GM13977 (cell line): ENCODE measurements around the gene LIMK1.

Experiments
- DNase-seq: peaks from one replicate; pipeline ENCODE4 v3.0.0; 2012; ENCODE audit warnings: low spot score
- CTCF ChIP-seq: IDR thresholded peaks from 2 replicates; pipeline ENCODE4 v1.5.1; 2012; ENCODE audit warnings: mild to moderate bottlenecking, control low read depth; ENCODE audit not compliant: insufficient read depth; ENCODE audit errors: extremely low read depth, missing control alignments
- in situ Hi-C: fragments of 300-500 bp; cut with MboI; formaldehyde crosslinking; loops from one replicate; pipeline ENCODE4 v1.12.0; 2022; ENCODE audit warnings: low sequenced_read_pairs, low pct_unique_long_range_greater_than_20kb, mixed read lengths, inconsistent platforms; ENCODE audit not compliant: unreplicated experiment

The LIMK1 gene

GRCh38 chr7:74093671-74094223 lies 10.1 kb downstream of the LIMK1 start:
- no peak for TF ChIP-seq CTCF
- in situ Hi-C loops, result loop anchor here (25.0 kb wide), 1 partner anchor 94 kb away; no protein-coding TSS in a partner anchor
- no peak for DNase-seq

GRCh38 chr7:74094224-74095101 lies 10.9 kb downstream of the LIMK1 start:
- in situ Hi-C loops, result loop anchor here (25.0 kb wide), 1 partner anchor 93 kb away; no protein-coding TSS in a partner anchor
- TF ChIP-seq CTCF, result no peak
- DNase-seq, result peak; percentile 81

GRCh38 chr7:74095135-74095534 lies 11.5 kb downstream of the LIMK1 start:
- in situ Hi-C loops, result loop anchor here (25.0 kb wide), 1 partner anchor 92 kb away; no protein-coding TSS in a partner anchor
- DNase-seq, result no peak
- no peak for TF ChIP-seq CTCF

GRCh38 chr7:74097937-74098614 lies 14.5 kb downstream of the LIMK1 start:
- DNase-seq, result no peak
- in situ Hi-C loops, result loop anchor here (25.0 kb wide), 1 partner anchor 89 kb away; no protein-coding TSS in a partner anchor
- TF ChIP-seq CTCF, result no peak

GRCh38 chr7:74099031-74099430 lies 15.4 kb downstream of the LIMK1 start:
- no peak for DNase-seq
- in situ Hi-C loops, result loop anchor here (25.0 kb wide), 1 partner anchor 88 kb away; no protein-coding TSS in a partner anchor
- TF ChIP-seq CTCF, result no peak

- TF ChIP-seq CTCF, result no peak
- DNase-seq, result peak; percentile 92
- in situ Hi-C loops, result no loop called here
Measured at GRCh38 chr7:74101061-74101681, 17.6 kb downstream of the LIMK1 start.
